Epidermal melanocyte (primary cell): ENCODE results near the gene PRLR.
A peak's percentile ranks its signal among the peaks of the same experiment; 100 is the strongest.
"Not testable (repeated sequence)": the region's sequence is repeated elsewhere in the genome, so short reads cannot be mapped to it uniquely, and the experiment has no call there.

Experiments
- DNase-seq: peaks from one replicate; pipeline ENCODE4 v3.0.0; 2011; ENCODE audit warnings: low spot score; ENCODE audit not compliant: insufficient read length

The PRLR gene

DNA sequence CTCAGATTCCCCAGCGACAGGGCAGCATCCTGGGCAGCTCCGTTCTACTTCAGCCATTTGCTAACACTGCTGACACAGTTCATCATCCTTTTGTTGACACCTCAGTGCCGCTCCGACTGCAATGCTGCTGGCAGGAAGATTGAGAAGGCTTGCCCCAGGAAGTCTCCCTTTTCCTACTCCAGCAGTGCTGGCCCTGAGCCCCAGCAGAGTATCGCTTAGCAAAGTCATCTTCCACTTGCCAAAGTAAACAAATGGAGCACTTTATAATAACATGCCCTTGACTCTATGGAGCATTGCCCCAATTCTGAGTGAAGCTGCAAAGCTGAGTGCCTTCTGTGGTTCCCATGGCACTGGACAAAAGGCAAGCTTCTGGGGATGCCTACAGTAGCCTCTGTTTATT is 32.2 kb downstream of the PRLR start:
- DNase-seq: no peak

DNA sequence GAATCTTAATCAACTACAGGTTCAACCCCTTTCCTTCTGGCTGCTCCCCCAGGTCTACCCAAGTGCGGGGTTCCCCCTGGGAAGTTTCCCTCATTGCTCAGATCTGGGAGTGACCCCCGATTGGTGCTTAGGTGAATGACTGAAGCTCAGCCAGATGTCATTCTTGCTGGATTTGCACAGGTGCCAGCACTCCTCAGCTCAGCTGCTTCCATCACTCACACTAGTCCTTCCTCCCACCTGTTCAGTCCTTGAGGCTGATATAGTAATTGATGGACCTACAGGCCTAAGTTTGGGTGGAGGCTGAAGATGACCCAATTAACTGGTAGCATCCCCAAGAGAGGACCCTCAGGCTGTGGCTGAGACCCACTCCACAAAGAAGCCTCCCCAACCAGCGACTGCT is 32.9 kb downstream of the PRLR start:
- no peak for DNase-seq

DNA sequence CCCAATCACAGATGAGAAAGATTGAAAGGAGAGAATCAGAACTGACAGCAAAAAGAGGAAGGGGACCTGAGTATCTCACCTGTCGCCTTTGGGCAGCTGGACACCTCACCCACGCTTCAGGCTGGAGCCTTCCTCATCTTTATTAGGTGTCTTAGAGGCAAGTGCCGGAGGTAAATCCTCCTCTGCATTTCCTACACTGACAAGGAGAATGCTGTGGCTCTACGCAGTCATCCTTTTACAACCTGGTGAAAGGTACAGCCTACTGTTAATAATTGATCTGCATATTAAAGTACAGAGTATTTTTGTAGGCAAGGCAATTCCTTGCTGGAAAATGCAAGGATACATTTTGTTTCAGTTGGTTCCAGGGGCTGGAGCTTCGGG is 34.8 kb downstream of the PRLR start:
- no peak for DNase-seq

- no peak for DNase-seq
Observed at GRCh38 chr5:35194635-35195471, 35.4 kb downstream of the PRLR start.

DNA sequence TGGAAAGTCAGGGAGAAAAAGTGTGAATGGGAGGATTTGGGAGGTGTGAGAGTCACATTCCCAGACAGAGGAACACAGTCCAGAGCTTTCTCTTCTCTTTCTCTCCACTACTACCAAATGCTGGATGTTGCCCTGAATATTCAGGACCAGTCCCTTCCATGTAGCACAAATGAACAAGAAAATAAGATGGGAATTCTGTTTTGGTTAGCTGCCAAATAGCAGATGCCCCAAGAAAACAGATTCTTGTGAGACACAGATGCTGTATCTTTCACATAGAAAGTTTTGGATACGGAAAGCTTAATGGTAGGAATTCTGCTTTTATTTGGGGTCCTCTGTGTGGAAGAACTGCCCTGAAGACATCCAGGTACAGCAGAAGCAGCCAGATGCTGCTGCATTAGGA is 37.8 kb downstream of the PRLR start:
- DNase-seq: no peak

GRCh38 chr5:35189801-35190200 is 40.5 kb downstream of the PRLR start:
- DNase-seq: not testable (repeated sequence)

- no peak for DNase-seq
Observed at GRCh38 chr5:35188031-35188457, 42.2 kb downstream of the PRLR start.

- not testable (repeated sequence) for DNase-seq
Observed at GRCh38 chr5:35187621-35188020, 42.7 kb downstream of the PRLR start.

- no peak for DNase-seq
Observed at GRCh38 chr5:35186749-35187148, 43.5 kb downstream of the PRLR start.

DNA sequence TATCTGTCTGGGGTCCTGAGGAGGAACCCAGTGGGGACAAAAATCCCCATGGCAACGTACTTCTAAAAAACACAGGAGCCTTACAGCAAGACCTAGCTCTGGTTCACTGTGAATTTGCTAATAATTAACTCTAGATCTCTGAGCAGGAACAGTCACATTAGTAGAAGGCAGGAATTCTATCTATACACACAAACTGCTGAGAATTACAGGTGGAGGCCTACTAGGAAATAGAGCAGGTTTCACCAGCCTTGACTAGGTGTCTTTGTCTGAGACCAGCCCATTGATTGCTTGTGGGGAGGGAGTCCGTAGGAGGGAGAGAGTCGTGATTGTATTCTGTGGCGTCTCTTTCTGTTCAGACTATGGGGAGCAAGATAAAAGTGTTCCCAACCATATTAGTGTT is 44.8 kb downstream of the PRLR start:
- no peak for DNase-seq

- no peak for DNase-seq
Observed at GRCh38 chr5:35183556-35183955, 46.7 kb downstream of the PRLR start.

DNA sequence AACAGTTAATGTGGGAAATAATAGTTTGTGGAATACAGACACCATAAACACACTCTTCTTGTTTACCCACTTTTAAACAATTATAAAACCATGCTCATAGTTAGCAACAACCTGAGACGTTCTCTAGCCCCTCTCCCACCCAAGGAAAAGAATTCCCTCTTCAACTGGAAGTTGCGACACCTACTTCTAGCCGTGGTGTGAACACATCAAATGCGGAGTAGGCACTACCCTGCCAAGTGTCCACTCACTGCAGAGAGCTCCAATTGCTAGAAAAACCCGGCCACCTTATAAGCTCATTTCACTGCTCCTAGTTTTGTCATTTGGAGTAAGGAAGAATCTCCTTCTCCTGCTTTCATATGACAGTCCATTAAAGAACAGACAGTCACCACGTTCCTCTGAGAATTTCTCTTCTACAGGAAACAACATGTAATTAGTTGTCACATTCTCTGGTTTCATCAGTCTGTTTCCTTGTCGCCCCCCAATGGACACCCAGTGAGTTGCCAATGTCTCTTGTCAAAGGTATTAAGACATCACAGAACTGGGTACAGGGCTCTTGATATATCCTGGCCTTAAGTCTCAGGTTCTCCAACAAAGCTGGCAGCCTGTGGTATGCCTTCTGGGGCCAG is 47.3 kb downstream of the PRLR start:
- DNase-seq: peak; percentile 32

GRCh38 chr5:35182486-35182885 is 47.8 kb downstream of the PRLR start:
- no peak for DNase-seq

- no peak for DNase-seq
Observed at GRCh38 chr5:35180046-35180445, 50.2 kb downstream of the PRLR start.

GRCh38 chr5:35177783-35178182 is 52.5 kb downstream of the PRLR start:
- no peak for DNase-seq

- DNase-seq: no peak
Observed at GRCh38 chr5:35172533-35172932, 57.8 kb downstream of the PRLR start.

GRCh38 chr5:35171991-35172390 is 58.3 kb downstream of the PRLR start:
- DNase-seq: no peak

GRCh38 chr5:35171078-35171477 is 59.2 kb downstream of the PRLR start:
- DNase-seq: no peak

- no peak for DNase-seq
Observed at GRCh38 chr5:35166043-35166442, 64.2 kb downstream of the PRLR start.

DNA sequence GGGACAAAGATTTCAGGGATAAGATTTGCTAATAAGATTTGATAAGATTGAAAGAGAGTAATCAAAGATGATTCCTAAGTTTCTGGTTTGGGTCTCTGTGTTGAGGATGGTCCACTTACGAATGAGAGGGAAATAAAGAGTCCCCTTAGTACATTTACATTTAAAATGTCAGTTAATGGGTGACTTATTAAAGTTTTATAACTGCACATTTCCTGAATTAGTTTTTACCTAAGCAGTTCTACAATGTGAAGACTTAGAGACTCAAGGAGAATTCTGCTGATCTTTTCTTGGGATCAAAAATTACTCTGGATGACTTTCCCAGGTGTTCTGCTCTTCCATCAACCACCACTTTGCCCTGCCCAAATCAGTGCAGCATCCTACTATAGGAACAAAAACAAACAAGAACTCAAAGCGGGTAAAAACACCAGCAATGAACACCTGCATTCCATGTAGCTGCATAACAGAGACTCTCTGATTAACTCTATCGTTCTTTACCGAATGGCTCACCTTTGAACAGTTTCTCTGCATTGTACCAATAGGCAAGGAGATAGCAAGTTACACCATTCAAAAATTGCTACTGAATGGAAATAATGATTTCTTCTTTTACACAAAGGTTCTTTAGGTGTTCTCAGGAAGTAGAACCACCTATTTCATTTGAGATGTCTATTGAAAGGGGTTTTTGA is 65.3 kb downstream of the PRLR start:
- DNase-seq: no peak

DNA sequence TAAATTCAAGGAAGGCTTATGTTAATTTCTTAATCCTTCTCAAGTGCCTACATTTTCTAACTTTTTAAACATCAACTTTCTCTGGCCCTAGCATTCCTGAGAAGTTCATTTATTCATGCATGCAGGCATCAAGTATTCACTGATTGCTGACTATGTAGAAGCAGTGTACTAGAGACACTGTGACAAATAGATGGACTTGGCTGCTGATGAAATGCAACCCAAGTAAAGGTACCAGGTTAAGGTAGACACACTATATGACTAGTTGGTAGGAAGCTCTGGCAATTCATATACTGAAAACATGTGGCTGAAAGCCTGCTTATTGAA is 66.6 kb downstream of the PRLR start:
- no peak for DNase-seq

- no peak for DNase-seq
Observed at GRCh38 chr5:35162848-35163709, 67.2 kb downstream of the PRLR start.
